GM18520 (cell line): ENCODE data around the gene PDCL3.

Experiments
- ATAC-seq: cut with Tn5 transposase; IDR thresholded peaks from one replicate; pipeline ENCODE4 v1.9.1; 2021; ENCODE audit not compliant: unreplicated experiment

PDCL3 gene

DNA sequence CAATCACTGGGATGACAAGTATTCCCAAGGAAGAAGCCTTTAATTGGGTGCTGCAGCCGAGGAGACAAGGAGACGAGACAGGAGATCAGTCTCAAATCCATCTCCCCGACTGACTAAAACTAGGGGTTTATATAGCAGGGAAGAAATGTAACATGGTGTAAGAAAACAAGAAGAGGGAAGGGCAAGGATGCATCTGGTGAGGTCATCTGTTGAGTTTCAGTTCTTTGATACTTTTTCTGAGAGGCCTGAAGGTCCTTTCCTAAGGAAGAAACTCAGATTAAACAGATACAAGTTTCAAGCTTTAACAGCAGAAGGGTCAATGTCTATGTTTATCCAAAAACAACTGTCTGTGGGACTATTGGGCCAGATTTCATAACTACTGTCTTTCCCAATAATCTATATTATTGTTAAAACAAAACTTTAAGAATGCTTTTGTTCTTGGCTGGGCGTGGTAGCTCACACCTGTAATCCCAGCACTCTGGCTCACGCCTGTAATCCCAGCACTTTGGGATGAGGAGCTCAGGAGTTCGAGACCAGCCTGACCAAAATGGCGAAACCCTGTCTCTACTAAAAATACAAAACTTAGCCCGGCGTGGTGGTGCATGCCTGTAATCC lies 2.5 kb upstream of the PDCL3 start:
- ATAC-seq = no peak

DNA sequence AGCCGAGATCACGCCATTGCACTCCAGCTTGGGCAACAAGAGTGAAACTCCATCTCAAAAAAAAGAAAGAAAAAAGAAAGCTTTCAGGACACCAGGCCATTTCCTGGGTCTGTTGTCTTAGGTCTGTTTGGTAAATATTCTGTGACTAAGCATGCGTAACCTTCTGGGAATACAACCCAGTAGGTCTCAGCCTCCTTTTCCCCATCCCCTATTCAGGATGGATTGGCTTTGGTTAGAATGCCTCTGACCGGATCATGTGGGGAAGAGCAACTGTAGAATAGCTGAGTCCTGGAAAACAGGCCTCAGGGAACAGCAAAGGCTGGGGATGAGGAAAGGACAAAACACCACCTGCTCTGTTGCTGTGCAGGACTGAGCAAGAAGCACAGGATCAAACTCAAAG lies 1.6 kb upstream of the PDCL3 start:
- no peak for ATAC-seq

DNA sequence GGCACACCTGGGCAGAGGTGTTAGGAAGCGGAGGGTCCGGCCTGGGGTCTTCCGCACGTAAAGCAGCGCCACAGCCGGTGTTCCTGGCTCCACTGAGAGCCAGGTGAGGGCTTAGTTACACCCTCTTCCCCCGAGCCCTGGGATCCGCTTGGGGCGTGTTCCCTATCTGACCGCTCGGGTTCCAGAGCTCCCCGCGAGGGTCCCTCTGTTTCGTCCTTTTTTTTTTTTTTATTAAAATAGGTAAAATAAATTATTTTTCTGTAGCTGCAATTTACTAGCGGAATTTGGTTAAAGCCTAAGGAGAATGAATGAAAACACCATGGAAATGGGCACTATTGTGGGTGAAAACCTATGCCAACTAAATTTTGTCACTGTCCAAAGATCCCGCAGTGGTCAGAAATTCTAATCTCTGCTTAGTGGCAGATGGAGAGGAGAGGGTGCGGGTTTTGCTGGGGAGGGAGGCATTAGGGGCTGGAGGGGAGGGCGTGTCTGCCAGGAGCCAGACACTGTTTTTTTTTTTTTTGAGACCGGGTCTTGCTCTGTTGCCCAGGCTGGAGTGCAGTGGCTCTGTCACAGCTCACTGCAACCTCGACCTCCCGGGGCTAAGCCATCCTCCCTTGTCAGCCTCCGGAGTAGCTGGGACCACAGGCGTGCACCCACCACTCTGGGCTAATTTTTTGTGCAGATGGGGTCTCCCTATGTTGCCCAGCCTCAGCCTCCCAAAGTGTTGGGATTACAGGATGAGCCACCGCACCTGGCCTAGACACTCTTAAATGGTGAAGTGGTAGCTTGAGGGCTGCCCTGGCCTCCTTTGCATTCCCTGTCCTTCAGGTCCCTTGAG lies 834 bp downstream of the PDCL3 start:
- no peak for ATAC-seq

DNA sequence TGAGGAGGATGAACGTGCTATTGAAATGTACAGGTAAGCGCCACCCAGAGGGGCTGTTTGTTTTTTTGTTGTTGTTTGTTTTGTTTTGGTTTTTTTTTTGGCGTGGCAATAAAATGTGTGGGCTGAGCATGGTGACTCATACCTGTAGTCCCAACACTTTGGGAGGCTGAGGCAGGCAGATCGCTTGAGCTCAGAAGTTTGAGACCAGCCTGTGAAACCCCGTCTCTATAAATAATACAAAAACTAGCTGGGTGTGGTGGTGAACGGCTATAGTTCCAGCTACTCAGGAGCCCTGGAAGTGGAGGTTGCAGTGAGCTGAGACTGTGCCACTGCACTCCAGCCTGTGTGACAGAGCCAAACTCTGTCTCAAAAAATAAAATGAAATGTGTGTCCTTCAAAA lies 6.2 kb downstream of the PDCL3 start:
- ATAC-seq = no peak

DNA sequence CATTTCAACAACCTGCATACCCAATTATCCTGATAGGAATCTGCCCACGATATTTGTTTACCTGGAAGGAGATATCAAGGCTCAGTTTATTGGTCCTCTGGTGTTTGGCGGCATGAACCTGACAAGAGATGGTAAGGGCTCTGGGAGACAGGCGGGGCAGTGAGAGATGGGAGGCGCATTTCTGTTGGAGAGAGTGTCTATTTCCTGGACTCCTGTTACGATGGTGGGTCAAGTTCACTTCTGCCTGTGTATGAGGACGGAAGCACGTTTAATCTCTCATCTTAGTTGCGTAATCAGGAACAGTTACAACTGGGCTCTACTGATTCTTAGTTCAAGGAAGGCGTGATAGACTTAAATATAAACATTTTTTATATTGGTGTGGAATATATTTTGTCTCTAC lies 8.9 kb downstream of the PDCL3 start:
- ATAC-seq = no peak

DNA sequence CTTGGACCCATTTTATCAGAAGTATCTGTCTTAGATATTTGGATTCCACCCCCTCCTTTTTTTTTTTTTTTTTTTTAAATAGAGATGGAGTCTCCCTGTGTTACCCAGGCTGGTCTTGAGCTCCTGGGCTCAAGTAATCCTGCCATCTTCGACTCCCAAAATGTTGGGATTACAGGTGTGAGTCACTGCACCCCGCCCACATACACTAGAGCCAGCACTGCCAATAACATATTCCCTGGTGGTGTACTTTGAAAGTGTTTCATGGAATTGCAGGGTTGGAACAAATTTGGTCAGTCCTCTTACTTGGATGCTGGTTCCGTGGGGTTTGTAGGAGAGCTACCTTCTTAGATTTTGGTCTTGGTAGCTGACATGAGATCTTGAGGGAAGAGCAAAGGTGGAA lies 15.0 kb downstream of the PDCL3 start:
- no peak for ATAC-seq

DNA sequence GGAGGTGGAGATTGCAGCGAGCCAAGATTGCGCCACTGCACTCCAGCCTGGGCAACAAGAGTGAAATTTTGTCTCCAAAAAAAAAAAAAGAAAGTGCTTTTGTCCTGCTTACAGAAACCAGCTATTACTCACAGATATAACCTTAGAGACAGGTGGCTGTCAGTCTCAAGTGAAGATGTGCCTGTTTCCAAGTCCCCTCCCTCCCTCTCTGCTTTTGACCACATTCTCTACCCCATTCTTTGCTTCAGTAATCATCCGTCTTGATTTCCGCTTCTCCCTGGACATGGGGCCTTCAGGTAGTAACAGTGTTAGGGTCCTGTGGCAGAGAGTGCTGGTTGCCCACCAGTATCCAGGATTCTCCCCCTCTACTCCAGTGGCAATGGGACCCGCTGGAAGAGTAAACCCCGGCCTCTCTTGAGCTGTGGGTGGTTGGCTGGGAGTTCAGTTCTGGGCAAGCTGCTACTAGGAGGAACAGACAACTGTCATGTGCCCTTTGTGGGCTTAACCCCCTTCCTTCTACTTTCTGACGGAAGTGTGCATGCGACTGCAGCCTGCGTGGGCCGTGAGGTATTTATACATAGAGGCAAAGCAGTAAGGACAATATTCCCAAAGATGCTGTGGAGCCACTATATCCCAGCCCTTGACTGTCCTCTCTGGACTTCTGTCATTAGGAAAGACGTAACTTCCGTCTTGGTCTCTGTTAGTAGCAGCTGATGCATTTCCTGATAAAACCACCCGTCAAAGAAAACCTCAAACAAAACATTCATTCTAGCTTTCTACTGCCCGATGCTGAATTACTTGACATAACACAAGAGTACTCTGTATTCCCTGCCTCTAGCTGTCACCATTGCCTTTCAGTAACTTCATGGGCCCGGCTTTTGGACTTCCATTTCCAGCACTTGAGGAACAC lies 17.8 kb downstream of the PDCL3 start:
- no peak for ATAC-seq

DNA sequence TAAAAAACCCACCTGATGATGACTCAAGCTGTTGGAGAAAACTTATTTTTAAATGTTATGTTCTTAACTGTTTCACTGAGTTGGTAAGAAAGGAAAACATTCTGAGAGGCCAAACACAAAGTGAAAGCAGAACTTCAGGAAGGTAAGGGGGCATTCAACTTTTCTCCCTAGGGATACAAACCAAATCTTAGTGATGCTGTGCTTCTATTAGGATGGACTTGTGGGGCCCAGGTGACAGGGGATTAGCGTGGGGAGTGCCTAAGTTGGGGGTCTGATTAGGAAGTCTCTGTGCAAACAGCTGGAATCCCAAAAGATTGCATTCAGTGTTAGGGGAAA lies 18.5 kb downstream of the PDCL3 start:
- no peak for ATAC-seq

DNA sequence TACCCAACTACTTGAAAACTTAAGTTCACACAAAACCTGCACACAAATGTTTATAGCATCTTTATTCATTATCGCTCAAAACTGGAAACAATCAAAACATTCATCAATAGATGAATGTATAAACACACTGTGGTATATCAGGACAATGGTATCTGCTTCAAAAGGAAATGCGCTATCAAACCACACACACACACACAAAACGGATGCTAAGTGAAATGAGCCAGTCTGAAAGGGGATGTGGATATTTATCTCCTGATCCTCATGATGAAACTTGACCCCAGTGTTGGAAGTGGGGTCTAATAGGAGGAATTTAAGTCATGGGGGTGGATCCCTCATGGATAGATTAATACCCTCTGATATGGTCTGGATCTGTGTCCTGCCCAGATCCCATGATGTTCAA lies 22.0 kb downstream of the PDCL3 start:
- ATAC-seq = no peak

DNA sequence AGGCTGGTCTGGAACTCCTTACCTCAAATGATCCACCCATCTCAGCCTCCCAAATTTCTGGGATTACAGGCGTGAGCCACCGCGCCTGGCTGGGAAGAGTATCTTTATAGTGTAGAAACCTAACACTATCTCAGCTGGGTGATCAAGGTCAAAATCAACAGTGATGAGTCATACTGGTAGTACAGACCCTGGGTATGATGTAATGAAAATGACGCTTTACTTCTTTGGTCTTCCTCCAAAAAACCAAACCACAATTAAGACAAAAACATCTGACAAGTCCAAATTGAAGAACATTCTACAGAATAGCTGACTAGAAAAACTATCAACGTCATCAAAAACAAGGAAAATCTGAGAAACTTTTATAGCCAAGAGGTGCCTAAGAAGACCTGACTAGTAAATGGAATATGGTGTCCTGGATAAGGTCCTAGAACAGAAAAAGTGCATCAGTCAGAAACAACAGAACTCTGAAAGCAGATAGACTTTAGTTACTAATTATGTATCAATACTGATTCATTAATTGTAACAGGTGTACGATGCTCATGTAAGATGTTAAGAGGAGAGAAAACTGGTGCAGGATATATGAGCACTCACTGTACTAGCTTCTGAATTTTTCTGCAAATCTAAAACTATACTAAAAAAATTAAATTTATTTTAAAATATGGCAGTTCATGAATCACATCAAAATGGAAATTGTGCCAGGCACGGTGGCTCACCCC lies 25.4 kb downstream of the PDCL3 start:
- peak; percentile 60 for ATAC-seq

DNA sequence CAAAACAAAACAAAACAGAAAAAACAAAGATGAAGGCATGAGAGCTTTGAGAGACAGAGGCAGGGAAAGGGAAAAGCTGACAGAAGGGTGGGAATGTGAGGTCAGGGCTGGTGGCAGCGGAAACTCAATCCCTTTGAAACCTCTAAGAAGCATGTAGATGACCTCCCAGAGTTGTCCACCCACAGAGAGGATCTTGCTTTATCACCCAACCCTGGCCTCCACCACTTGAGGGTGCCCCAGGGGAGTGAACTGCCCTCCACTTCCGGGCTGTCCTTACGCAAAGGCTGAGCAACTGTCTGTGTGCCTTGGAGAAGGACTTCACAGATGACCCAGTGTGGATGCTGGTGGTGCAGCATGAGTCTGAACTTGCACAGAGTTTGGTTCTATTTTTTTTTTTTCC lies 26.7 kb downstream of the PDCL3 start:
- no peak for ATAC-seq

DNA sequence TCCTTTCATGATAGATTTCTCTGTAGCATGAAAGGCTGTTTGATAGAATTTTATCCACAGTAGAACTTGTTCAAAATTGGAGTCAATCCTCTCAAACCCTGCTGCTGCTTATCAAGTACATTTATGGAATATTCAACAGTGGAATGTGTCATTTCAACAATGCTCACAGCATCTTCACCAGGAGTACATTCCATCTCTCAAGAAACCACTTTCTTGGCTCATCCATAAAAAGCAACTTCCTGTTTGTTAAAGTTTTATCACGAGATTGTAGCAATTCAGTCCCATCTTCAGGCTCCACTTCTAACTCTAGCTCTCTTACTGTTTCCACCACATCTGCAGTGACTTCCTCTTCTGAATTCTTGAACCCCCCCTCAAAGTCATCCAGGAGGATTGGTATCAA lies 29.4 kb downstream of the PDCL3 start:
- ATAC-seq = no peak

DNA sequence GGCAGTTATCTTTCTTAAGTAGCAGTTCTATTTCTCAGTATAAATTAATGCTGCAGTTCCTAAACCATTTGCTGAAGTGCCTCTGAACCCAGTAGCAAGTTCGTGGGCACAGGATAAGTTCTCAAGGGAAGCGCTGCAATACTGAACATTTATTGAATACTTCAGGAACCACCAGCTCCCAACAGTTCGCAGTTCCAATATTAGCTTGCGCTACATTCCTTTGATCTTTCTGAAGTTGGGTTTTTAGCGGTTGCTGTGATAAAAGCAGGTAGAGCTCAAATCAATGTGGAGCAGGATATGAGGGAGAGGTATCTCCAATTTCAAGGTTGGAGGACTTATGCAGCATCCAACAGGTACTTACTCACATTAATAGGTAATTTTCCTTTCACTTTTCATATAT lies 33.7 kb downstream of the PDCL3 start:
- ATAC-seq = no peak

DNA sequence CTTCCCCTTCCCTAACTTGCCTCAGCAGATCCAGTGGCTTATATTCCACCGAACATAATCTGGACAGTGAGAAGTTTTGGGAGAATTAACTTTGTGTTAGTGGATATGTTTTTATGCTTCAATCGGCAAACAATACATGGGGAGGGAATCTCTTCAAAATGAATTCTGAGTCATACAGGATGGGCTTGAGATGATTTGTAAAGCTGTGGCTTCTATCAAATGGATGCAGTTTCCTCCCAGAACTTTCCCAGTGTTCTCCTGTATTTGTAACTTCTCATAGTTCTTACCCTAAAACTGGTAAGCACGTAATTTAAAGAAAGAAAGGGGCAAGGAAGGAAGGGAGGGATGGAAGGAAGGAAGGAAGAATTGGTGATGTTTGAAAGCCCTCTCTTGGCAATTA lies 36.8 kb downstream of the PDCL3 start:
- ATAC-seq = no peak

DNA sequence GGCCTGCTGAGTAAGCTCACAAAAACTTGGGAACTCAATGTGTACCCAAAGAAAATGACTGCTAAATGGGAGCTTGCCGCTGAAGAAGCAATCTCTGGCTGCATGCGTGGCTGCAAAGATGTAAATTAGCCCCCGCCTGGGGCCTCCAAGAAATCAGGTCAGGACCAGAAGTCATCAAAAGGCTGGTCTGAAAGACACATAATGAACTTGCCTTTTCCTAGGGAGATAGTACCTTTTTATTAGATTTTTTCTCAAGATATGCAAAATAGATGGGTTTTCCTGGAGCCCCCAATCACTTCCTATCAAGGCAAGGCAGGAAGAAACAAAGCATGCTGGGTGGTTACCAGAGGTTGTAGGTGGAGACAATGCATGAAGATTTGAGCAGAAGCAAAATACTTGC lies 38.9 kb downstream of the PDCL3 start:
- no peak for ATAC-seq

DNA sequence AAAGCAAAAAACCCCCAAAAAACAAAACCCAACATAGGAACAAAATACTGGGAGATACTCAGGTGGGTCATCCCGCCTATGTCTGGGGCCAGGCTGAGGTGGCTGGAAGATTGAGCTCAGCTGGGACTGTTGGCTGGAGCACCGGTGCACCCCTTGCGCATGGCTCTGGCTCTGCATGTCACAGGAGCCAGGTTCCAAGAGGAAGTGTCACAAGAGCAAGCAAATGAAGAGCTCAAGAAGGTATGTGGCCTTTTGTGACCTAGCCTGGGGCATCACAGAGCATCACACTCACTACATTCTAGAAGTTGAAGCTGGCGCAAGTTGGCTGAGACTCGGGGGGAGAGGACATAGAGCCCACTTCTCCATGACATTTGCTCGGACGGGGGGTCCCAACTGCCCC lies 40.6 kb downstream of the PDCL3 start:
- ATAC-seq = no peak

DNA sequence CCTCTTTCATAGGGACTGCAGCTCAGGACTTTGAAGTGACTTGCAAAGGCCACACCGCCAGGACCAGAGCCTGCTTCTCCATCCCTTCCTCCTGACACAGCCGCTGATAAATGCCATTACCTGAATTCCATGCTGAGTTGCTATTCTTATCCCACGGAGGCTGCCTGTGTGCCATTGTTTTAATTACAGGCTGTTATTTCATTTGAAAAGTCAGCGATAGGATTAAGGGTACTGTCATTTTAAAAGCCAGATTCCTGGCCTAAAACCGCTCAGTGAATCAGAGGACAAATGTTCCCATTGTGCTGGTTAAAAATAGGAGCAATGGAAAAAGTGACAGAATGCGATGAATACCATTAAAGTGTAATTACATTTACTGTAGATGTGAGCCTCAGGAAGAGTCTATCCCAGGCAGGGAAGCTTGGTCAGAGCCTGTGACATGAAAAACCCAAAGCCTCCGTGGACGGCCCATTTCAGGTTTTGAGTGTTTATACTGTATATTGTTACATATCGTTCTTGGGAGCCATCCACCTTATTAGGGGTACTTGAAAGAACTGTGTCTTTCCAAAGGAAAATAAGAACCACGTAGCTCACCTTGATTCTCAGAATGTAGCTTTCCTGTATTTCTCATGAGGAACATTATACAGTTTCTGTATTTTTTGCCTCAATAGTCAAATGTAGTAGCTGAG lies 41.3 kb downstream of the PDCL3 start:
- no peak for ATAC-seq

DNA sequence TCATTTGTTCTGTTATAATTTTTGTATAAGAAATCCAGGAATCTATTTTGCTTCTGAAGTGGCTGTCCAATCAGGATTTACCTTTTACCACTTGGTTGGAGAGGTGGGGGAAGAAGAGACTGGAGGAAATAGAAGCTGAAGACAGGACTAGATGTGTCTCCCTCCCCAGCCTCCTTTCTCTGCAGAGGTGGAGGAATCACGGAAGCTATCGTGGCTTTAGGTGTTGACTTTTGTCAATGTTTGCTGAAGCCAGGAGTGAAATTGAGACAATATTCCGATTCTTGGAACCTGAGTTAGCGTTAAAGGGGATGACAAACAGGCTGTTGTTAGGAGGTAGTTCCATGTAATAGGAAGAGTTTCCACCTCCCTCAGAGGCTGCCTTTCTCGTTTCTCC lies 43.5 kb downstream of the PDCL3 start:
- no peak for ATAC-seq

DNA sequence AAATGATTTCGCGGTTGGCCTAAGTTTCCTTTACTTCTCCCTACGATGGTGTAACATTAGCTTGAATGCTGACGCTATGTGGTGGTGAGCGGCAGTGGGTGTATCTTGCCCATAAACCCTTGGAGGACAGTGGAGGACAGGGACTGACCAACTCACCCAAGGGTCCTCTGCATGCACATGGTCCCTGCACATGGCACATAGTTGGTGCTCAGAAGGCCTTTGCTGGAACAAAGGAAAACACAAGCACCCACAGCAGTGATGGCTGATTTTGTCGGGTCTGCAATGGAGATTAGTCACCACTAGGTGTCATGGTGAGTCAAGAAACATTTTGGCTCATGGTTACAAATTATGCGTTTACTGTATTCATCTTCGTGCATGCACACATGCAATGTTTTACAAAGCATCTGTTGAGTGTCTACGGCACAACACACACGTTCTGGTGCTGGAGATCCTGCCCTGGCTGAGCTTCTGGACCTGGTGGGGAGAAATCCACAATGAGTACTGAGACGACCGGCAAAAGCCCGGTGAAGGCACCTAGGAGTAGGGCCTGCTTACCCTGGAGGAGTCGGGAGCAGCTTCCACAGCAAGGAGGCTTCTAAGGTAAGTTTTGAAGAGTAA lies 44.0 kb downstream of the PDCL3 start:
- ATAC-seq = no peak

DNA sequence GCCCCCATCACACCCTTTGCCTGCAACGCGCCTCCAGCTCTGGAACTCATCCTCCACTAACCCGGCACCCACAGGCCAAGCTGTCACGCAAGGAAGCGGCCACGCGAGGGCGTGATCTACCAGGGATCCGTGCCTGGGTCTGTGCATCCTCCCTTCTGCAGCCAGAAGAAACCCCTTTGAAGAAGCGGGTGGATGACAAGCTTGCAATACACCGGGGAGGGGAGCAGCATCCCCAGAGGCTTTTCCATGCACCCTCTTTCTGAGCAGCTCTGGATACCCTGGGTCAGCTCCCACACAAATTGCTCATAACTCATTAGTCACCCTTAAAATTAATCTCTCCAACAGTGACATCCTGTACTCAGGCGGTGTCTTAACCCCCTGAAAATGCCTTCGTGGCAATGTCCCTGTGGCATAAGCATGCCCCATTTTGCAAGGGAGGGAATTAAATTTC lies 47.6 kb downstream of the PDCL3 start:
- ATAC-seq = no peak
